ENCODE data around the gene AFF1. TPM values are rescaled to one million over a fixed set of nuclear protein-coding genes. Genes with fewer than 3 reads are reported as not detected.
"Not testable (repeated sequence)": the region's sequence is repeated elsewhere in the genome, so short reads cannot be mapped to it uniquely, and the experiment has no call there.

The AFF1 gene
- total RNA-seq, 1 experiment from 2014 or later, result 10.9 TPM

DNA sequence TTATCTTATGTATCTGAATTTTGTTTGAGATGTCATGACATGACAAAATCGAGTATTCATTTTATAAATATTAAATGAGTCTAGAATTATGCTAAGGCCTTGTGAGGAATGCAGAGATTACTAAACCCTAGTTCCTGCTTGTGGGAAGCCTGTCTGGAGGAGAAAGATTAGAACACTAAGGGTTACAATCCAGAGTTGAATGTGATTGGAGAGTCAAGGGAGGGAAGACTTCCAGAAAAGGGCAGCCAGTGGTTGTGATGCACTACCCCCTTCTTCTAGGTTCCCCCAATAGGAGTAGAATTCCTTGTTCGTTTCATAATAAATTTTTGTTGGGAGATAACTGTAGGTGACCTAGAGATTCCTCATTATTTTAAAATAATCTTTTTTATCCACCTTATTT is 141.1 kb downstream of the AFF1 start:
- in situ Hi-C loops (cut with HindIII; ENCODE audit: low pct_unique_long_range_greater_than_20kb, low sequenced_read_pairs), result no loop called here
- no peak for DNase-seq (ENCODE audit: low read depth, low spot score)

DNA sequence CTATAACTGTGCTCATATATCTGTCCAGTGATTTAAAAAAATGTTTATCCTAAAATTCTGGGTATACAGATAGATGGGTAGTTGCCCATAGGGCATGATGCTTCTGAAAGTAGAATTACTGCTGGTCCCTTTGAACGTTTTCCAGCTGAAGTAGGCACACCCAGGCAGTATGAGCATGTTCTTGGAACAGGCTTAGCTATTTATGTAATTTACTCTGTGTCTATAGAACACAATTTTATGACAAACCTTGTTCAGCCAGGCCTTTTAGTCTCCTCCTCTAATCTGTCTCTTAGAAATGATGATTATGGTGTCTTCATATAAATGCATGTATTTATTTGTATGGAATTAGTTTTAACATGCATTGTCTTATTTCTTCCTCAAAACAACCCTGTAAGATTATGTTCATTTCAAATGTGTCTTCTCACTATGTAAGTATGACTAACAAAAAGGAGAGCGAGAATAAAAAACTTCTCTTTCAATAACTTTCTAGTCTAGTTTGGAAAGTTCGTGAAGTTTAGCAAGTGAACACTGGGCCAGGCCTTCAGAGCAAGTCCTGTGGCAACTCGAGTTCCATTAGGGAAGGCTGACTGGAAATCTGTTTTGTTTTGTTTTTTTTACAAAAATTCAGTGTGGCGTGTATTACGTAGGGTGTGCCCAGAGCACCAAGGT is 142.0 kb downstream of the AFF1 start:
- in situ Hi-C loops (cut with HindIII; ENCODE audit: low pct_unique_long_range_greater_than_20kb, low sequenced_read_pairs), result no loop called here
- DNase-seq (ENCODE audit: low read depth, low spot score), result no peak

- in situ Hi-C loops (cut with HindIII; ENCODE audit: low pct_unique_long_range_greater_than_20kb, low sequenced_read_pairs), result no loop called here
- DNase-seq (ENCODE audit: low read depth, low spot score), result peak; percentile 72
These were observed 143.2 kb downstream of the AFF1 start for GRCh38 chr4:87077914-87078585.

DNA sequence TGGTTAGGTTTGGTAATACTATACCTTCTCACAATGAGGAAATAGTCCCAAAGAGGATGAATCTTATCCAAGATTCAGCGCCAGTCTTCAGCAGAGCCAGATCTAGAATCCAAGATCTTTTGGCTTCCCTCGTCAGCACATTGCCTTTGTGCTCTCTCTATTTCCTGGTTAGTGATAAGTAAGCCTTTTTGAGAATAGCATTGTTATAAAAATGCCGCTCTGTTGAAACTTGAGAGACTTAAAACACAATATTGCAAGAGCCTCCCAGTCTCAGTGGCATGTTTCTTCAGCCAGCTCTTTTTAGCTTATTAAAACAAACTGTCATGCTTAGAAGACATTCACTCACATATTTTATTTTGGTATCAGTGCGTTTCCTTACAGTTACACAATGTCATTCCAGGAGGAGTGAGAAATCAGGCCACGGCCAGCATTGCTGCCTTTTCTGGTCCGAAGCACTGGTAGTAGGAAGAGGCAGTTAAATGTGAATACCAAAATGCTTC is 144.2 kb downstream of the AFF1 start:
- in situ Hi-C loops (cut with HindIII; ENCODE audit: low pct_unique_long_range_greater_than_20kb, low sequenced_read_pairs), result no loop called here
- no peak for DNase-seq (ENCODE audit: low read depth, low spot score)

- DNase-seq (ENCODE audit: low read depth, low spot score), result no peak
- in situ Hi-C loops (cut with HindIII; ENCODE audit: low pct_unique_long_range_greater_than_20kb, low sequenced_read_pairs), result no loop called here
These were observed 145.2 kb downstream of the AFF1 start for GRCh38 chr4:87079967-87080366.

- no peak for DNase-seq (ENCODE audit: low read depth, low spot score)
- in situ Hi-C loops (cut with HindIII; ENCODE audit: low pct_unique_long_range_greater_than_20kb, low sequenced_read_pairs), result no loop called here
These were observed 145.7 kb downstream of the AFF1 start for GRCh38 chr4:87080462-87080861.

- in situ Hi-C loops (cut with HindIII; ENCODE audit: low pct_unique_long_range_greater_than_20kb, low sequenced_read_pairs), result no loop called here
- no peak for DNase-seq (ENCODE audit: low read depth, low spot score)
These were observed 147.0 kb downstream of the AFF1 start for GRCh38 chr4:87081826-87082225.

DNA sequence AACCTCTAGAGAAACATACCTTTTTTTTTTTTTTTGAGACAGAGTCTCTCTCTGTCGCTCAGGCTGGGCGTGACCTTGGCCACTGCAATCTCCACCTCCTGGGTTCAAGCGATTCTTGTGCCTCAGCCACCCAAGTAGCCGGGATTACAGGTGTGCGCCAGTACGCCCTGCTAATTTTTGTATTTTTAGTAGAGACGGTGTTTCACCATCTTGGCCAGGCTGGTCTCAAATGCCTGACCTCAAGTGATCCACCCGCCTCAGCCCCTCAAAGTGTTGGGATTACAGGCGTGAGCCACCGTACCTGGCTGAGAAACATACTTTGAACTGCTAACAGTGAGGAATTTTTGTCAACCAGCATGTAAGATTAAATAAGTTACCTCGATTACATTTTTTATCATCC is 150.9 kb downstream of the AFF1 start:
- in situ Hi-C loops (cut with HindIII; ENCODE audit: low pct_unique_long_range_greater_than_20kb, low sequenced_read_pairs); DNase-seq (ENCODE audit: low read depth, low spot score): not testable (repeated sequence)

DNA sequence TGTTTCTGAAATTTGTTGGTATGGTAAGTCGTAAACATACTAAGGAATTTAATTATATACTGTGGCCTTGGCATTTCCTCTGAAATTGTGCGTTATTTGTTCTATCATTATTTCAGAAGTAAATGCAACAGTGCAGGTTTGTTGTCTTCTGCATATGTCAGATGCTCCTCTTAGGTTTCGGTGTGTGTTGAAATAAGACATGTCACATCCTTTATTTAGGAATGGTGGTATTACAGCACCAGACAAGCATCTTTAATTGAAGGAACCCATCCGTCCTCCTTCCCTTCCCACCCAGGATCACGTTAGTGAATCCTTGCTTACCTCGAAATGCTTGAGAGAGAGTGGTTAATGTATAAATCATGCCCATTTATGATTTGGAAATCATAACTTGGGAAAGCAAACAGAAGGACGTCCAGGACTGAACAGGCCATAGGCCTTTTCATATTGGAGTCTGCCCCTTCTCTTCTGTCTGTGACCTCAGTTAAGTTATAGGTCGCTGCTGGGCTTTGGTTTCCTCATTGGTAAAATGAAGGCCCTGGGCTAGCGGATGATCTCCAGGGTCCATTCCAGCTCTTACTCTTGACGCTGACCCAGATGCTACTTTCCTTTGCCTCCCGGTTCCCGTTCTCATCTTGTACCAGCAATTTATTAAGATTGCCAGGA is 151.5 kb downstream of the AFF1 start:
- DNase-seq (ENCODE audit: low read depth, low spot score), result no peak
- in situ Hi-C loops (cut with HindIII; ENCODE audit: low pct_unique_long_range_greater_than_20kb, low sequenced_read_pairs), result no loop called here

DNA sequence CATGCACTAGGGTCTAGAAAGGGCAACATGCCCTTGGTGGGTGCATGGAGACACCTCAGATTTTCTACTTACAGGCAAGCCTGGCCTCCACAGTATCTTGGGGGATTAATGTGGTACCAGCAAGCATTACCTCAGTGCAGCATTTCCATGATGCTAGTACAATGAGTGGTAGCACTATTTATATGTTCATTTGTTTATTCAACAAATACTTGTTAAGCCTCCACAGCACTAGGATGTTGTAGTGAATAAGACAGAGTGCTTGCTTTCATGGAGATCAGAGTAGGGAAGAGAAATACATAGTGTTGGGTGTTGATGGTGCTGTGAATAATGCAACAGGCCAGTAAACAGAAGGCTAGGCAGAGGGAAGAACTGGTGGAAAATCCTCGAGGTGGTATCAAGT is 152.2 kb downstream of the AFF1 start:
- DNase-seq (ENCODE audit: low read depth, low spot score), result no peak
- in situ Hi-C loops (cut with HindIII; ENCODE audit: low pct_unique_long_range_greater_than_20kb, low sequenced_read_pairs), result no loop called here

DNA sequence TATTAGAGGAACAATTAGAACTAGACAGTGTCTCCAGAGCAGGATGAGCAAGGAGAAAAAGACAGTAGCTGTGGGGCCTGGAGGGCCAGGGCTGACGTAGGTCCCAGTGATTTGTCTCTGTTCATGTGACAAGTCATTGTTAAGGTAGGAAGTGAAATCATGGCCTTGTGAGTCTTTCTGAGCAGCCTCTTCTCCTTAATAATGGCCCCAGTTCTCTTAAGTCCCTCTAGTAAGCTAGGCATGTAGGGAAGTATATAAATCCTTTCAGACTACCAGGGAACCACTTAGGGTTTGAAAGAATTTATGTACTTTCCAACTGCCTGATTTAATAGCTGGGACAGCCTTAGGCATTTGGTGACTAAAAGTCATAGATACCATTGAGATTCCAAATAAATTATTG is 152.6 kb downstream of the AFF1 start:
- peak; percentile 77 for DNase-seq (ENCODE audit: low read depth, low spot score)
- in situ Hi-C loops (cut with HindIII; ENCODE audit: low pct_unique_long_range_greater_than_20kb, low sequenced_read_pairs), result no loop called here

DNA sequence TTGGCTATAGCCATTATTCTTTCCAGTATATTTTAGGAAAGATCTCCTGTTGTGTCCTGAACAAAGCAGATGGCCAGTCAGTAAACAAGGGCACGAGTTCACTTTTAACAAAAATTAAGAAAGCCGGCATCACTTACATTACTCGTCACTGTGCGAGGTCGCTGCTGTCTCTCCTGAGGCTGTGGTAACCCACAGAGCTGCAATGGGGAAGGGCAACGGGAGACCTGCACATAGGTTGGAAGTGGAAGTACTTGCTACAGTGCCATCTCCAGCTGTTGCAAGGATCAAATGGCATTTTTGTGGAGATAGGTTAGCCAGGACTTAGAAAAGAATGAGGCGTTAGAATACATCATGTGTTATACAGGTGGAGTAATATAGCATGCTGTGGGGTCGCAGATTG is 153.4 kb downstream of the AFF1 start:
- in situ Hi-C loops (cut with HindIII; ENCODE audit: low pct_unique_long_range_greater_than_20kb, low sequenced_read_pairs), result no loop called here
- DNase-seq (ENCODE audit: low read depth, low spot score), result no peak

- DNase-seq (ENCODE audit: low read depth, low spot score), result no peak
- in situ Hi-C loops (cut with HindIII; ENCODE audit: low pct_unique_long_range_greater_than_20kb, low sequenced_read_pairs), result no loop called here
These were observed 154.6 kb downstream of the AFF1 start for GRCh38 chr4:87089368-87089767.

DNA sequence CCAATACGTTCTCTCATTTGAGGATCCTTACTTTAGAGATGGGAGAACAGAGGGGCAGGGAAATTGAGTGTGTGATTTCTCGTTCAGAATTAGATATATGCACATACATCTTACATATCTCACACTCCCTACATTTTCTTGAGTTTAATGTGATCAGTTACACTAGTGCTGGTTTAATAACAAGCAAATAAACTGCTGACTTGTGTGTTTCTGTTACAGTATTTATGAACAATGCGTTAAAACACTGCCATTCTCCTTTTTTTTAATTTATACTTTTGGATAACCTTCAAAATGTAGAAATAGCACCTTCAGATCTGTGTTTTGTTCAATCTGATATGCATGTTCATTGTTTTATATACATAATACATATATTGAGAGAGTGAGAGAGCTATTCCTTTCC is 155.5 kb downstream of the AFF1 start:
- in situ Hi-C loops (cut with HindIII; ENCODE audit: low pct_unique_long_range_greater_than_20kb, low sequenced_read_pairs), result no loop called here
- DNase-seq (ENCODE audit: low read depth, low spot score), result no peak

- DNase-seq (ENCODE audit: low read depth, low spot score), result peak; percentile 31
- in situ Hi-C loops (cut with HindIII; ENCODE audit: low pct_unique_long_range_greater_than_20kb, low sequenced_read_pairs), result no loop called here
These were observed 157.8 kb downstream of the AFF1 start for GRCh38 chr4:87092389-87093141.

GRCh38 chr4:87093443-87094123 is 158.8 kb downstream of the AFF1 start:
- in situ Hi-C loops (cut with HindIII; ENCODE audit: low pct_unique_long_range_greater_than_20kb, low sequenced_read_pairs), result no loop called here

DNA sequence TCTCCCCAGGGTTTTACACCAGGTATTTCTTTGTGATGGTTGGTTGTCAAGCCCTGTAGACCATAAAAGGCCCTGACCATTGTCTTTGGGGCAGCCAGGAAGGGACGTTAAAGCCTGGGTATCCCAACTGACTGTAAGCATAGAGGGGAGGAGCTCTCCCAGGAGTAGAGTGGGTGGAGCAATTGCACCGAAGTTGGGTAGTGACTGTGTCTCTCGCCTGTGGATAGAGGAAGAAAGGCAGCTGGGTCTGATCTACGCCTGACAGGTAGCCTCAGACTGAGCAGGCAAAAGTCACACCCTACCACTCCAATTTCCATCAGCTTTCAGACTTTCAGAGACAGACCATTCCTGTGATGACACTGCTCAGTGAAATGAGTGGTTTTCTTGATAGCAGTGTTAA is 162.3 kb downstream of the AFF1 start:
- in situ Hi-C loops (cut with HindIII; ENCODE audit: low pct_unique_long_range_greater_than_20kb, low sequenced_read_pairs), result no loop called here

More at GRCh38 chr4:87093443-87094123, 158.8 kb downstream of the AFF1 start:
- peak; percentile 73 for DNase-seq (ENCODE audit: low read depth, low spot score)

More for the DNA sequence above, 162.3 kb downstream of the AFF1 start:
- no peak for DNase-seq (ENCODE audit: low read depth, low spot score)
